Osteoblast (primary cell): Measurements from ENCODE around the gene RNGTT. TPM values are rescaled to one million over a fixed set of nuclear protein-coding genes. Genes with fewer than 3 reads are reported as not detected.
A peak's percentile ranks its signal among the peaks of the same experiment; 100 is the strongest.

Experiments
- DNase-seq: peaks from one replicate; pipeline ENCODE4 v3.0.0; 2011; ENCODE audit warnings: low spot score, mixed read lengths; ENCODE audit not compliant: insufficient read length; ENCODE audit errors: missing footprints
- H2AFZ ChIP-seq: 2 replicates; pipeline ENCODE4 v1.6.0; 2011; ENCODE audit warnings: mild to moderate bottlenecking, low read length
- H3K27ac ChIP-seq: 2 replicates; pipeline ENCODE4 v1.5.1; 2011; ENCODE audit warnings: mild to moderate bottlenecking, low read depth, low read length, moderate library complexity
- H3K27me3 ChIP-seq: 2 replicates; pipeline ENCODE4 v1.6.0; 2012; ENCODE audit warnings: mild to moderate bottlenecking, control low read depth, inconsistent platforms, low read length, moderate library complexity; ENCODE audit not compliant: insufficient read depth
- H3K36me3 ChIP-seq: 2 replicates; pipeline ENCODE4 v1.5.1; 2011; ENCODE audit warnings: mild to moderate bottlenecking, low read length, control low read depth, moderate library complexity; ENCODE audit not compliant: insufficient read depth
- H3K4me1 ChIP-seq: 2 replicates; pipeline ENCODE4 v1.5.1; 2011; ENCODE audit warnings: mild to moderate bottlenecking, low read length, control low read depth, moderate library complexity; ENCODE audit not compliant: insufficient read depth
- H3K4me2 ChIP-seq: 2 replicates; pipeline ENCODE4 v1.6.0; 2011; ENCODE audit warnings: mild to moderate bottlenecking, low read length; ENCODE audit not compliant: insufficient read depth
- H3K4me3 ChIP-seq: fragments of 200-600 bp; sonication (generic); 3 replicates; pipeline ENCODE4 v1.5.1; 2012; ENCODE audit warnings: mild to moderate bottlenecking, low read length, inconsistent platforms; ENCODE audit not compliant: insufficient read depth
- H3K79me2 ChIP-seq: 2 replicates; pipeline ENCODE4 v1.6.0; 2012; ENCODE audit warnings: mild to moderate bottlenecking, low read length, control low read depth, inconsistent platforms; ENCODE audit not compliant: insufficient read depth
- H3K9me3 ChIP-seq: 2 replicates; pipeline ENCODE4 v1.5.1; 2011; ENCODE audit warnings: low read depth, low read length, control low read depth
- H4K20me1 ChIP-seq: 2 replicates; pipeline ENCODE4 v1.6.0; 2012; ENCODE audit warnings: mild to moderate bottlenecking, low read length, control low read depth; ENCODE audit not compliant: insufficient read depth
- total RNA-seq: library from RNA; depleted of rRNA; stranded (reverse); fragments of >200 nt; gene quantifications from 2 replicates; pipeline ENCODE4 v1.2.3, GENCODE V29; 2012
- TF ChIP-seq, protein P1 (sequence below): IDR thresholded peaks from 2 replicates; pipeline ENCODE4 v1.5.1; 2011; ENCODE audit warnings: mild to moderate bottlenecking, low read depth, low read length, moderate library complexity; ENCODE audit errors: extremely low read depth

RNGTT gene
- total RNA-seq, 1 donor, result 19.2 TPM

GRCh38 chr6:89007209-89008000 lies 44.0 kb upstream of the RNGTT start:
- Histone ChIP-seq H3K79me2 (no peaks in the 10 kb centered on the region), H3K27me3 (peaks cover 5% of the 10 kb centered on the region), H4K20me1 (no peaks in the 10 kb centered on the region), H3K36me3 (no peaks in the 10 kb centered on the region), H3K4me2 (peak overlapping the region; percentile 61), H3K9me3 (no peaks in the 10 kb centered on the region), H3K4me1 (no peaks in the 10 kb centered on the region), H2AFZ (no peak overlapping the region), H3K4me3 (no peak overlapping the region), H3K27ac (no peak overlapping the region)
- TF ChIP-seq, protein P1, sequence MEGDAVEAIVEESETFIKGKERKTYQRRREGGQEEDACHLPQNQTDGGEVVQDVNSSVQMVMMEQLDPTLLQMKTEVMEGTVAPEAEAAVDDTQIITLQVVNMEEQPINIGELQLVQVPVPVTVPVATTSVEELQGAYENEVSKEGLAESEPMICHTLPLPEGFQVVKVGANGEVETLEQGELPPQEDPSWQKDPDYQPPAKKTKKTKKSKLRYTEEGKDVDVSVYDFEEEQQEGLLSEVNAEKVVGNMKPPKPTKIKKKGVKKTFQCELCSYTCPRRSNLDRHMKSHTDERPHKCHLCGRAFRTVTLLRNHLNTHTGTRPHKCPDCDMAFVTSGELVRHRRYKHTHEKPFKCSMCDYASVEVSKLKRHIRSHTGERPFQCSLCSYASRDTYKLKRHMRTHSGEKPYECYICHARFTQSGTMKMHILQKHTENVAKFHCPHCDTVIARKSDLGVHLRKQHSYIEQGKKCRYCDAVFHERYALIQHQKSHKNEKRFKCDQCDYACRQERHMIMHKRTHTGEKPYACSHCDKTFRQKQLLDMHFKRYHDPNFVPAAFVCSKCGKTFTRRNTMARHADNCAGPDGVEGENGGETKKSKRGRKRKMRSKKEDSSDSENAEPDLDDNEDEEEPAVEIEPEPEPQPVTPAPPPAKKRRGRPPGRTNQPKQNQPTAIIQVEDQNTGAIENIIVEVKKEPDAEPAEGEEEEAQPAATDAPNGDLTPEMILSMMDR, result no peak
- DNase-seq, result no peak

DNA sequence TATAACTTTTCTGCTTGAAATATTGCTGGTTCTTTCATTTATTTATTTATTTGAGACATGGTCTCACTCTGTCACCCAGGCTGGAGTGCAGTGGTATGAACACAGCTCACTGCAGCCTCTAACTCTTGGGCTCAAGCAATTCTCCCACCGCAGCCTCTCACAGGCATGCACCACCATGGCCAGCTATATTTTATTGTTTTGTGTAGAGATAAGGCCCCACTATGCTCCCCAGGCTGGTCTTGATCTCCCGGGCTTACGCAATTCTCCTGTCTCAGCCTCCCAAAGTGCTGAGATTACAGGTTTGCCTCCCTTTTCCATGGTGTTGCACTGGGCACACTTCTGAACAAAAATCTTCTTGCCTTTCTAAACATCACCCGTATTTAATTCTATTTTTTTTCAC lies 39.1 kb upstream of the RNGTT start:
- no peaks in the 10 kb centered on the region for H3K27me3 ChIP-seq
- H4K20me1 ChIP-seq, result no peaks in the 10 kb centered on the region
- H3K9me3 ChIP-seq, result no peaks in the 10 kb centered on the region
- TF ChIP-seq, protein P1, result no peak
- no peak overlapping the region for H3K4me2 ChIP-seq
- no peaks in the 10 kb centered on the region for H3K36me3 ChIP-seq
- H3K79me2 ChIP-seq, result no peaks in the 10 kb centered on the region
- H3K27ac ChIP-seq, result no peak overlapping the region
- no peak overlapping the region for H2AFZ ChIP-seq
- no peak overlapping the region for H3K4me3 ChIP-seq
- no peak for DNase-seq
- no peaks in the 10 kb centered on the region for H3K4me1 ChIP-seq

DNA sequence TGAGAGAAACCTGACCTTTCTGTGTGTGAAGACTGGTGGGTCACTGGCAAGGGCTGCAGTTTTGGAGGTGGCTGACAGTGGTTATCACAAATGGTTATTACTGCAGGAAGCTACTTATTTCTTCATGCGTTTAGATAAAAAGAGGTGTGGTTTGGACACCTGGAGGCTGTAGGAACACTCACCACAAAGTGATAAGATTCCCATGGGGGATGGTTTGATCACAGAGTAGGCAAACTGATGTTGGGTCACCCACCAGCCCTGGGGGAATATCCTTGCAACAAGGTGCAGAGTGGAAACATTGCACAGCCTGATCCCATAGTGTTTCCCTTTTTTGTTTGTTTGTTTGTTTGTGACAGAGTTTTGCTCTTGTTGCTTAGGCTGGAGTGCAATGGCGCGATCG lies 33.9 kb upstream of the RNGTT start:
- Histone ChIP-seq H3K36me3 (no peaks in the 10 kb centered on the region), H3K4me2 (no peak overlapping the region), H3K27ac (no peak overlapping the region), H3K9me3 (no peaks in the 10 kb centered on the region), H3K4me3 (no peak overlapping the region), H2AFZ (no peak overlapping the region), H3K4me1 (no peaks in the 10 kb centered on the region), H3K79me2 (no peaks in the 10 kb centered on the region), H4K20me1 (no peaks in the 10 kb centered on the region), H3K27me3 (no peaks in the 10 kb centered on the region)
- no peak for DNase-seq
- TF ChIP-seq, protein P1, result no peak

- H3K27ac ChIP-seq, result no peak overlapping the region
- H3K9me3 ChIP-seq, result no peaks in the 10 kb centered on the region
- DNase-seq, result no peak
- no peak overlapping the region for H3K4me3 ChIP-seq
- TF ChIP-seq, protein P1, result no peak
- no peaks in the 10 kb centered on the region for H4K20me1 ChIP-seq
- H3K4me2 ChIP-seq, result no peak overlapping the region
- no peak overlapping the region for H2AFZ ChIP-seq
- no peaks in the 10 kb centered on the region for H3K79me2 ChIP-seq
- H3K4me1 ChIP-seq, result no peaks in the 10 kb centered on the region
- H3K36me3 ChIP-seq, result no peaks in the 10 kb centered on the region
- no peaks in the 10 kb centered on the region for H3K27me3 ChIP-seq
Measured at GRCh38 chr6:88992741-88993552, 29.5 kb upstream of the RNGTT start.
